Fibroblast of the aortic adventitia (primary cell): ENCODE results near the gene TCEA3. TPM values are rescaled to one million over a fixed set of nuclear protein-coding genes. Genes with fewer than 3 reads are reported as not detected.

ENCODE experiments used
- DNase-seq: peaks from one replicate; pipeline ENCODE4 v3.0.0-alpha.2; 2010; ENCODE audit warnings: low read depth
- H3K4me3 ChIP-seq: 2 replicates; pipeline ENCODE4 v1.5.1; 2011; ENCODE audit warnings: low read depth, mild to moderate bottlenecking, control low read depth, low read length, moderate library complexity
- total RNA-seq: library from RNA; depleted of rRNA; stranded (reverse); fragments of >200 nt; gene quantifications from 2 replicates; pipeline ENCODE4 v1.2.3, GENCODE V29; 2012; ENCODE audit warnings: low replicate concordance
- TF ChIP-seq, protein P1 (sequence below): IDR thresholded peaks from 2 replicates; pipeline ENCODE4 v1.5.1; 2011; ENCODE audit warnings: mild to moderate bottlenecking, low read length, control low read depth, inconsistent platforms; ENCODE audit not compliant: insufficient read depth

TCEA3 gene
- total RNA-seq, 1 donor: 22.8 TPM

GRCh38 chr1:23341931-23342692, 82.4 kb downstream of the TCEA3 start:
- DNase-seq: peak; percentile 28
- TF ChIP-seq, protein P1, sequence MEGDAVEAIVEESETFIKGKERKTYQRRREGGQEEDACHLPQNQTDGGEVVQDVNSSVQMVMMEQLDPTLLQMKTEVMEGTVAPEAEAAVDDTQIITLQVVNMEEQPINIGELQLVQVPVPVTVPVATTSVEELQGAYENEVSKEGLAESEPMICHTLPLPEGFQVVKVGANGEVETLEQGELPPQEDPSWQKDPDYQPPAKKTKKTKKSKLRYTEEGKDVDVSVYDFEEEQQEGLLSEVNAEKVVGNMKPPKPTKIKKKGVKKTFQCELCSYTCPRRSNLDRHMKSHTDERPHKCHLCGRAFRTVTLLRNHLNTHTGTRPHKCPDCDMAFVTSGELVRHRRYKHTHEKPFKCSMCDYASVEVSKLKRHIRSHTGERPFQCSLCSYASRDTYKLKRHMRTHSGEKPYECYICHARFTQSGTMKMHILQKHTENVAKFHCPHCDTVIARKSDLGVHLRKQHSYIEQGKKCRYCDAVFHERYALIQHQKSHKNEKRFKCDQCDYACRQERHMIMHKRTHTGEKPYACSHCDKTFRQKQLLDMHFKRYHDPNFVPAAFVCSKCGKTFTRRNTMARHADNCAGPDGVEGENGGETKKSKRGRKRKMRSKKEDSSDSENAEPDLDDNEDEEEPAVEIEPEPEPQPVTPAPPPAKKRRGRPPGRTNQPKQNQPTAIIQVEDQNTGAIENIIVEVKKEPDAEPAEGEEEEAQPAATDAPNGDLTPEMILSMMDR: no peak
- H3K4me3 ChIP-seq: peak overlapping the region; percentile 82

DNA sequence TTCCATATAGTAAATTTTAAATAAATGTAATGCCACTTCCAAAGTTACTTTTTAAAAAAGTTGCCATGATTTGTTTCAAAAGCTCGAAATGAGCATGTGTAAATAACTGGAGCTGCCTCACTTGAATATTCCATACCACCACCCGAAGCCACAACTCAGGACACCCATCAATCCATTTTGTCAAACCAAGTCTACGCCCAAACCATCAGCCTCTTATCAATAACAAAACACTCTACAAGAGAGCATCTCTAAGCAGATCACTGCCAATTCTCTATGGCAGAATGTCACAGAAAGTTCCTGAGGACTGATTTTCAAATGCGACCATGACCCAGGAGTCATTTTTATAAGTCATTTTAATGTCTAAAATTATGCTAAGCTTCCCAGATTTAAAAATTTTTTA, 84.9 kb downstream of the TCEA3 start:
- TF ChIP-seq, protein P1: no peak
- no peak for DNase-seq
- H3K4me3 ChIP-seq: no peak overlapping the region

DNA sequence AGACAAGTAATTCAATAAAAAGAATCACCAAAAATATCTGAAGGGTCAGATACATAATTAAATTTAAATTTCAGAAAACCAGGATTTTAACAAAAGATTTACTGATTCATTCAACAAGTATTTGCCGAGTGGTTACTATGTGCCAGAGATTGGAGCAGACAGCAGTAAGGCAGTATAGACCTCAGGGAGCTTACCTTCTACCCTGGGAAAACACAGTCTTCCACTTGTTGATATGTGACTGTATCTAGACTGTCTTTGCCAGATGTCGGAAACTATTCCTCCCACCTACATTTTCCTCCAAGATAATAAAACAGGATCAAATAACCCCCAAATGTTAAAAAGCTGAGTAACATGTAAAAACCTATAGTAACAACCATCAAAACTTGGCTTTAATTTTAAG, 86.7 kb downstream of the TCEA3 start:
- DNase-seq: peak; percentile 19
- no peak overlapping the region for H3K4me3 ChIP-seq
- TF ChIP-seq, protein P1: no peak

- no peak overlapping the region for H3K4me3 ChIP-seq
- DNase-seq: no peak
- TF ChIP-seq, protein P1: no peak
These were observed 92.8 kb downstream of the TCEA3 start for GRCh38 chr1:23331713-23332112.

Other genes with a start within 250 kb of the TCEA3 start
- gene HTR1D, start 207.2 kb downstream of the TCEA3 start, total RNA-seq: not detected in 2 replicates
- gene HNRNPR, start 80.5 kb downstream of the TCEA3 start, total RNA-seq: 83.4 and 182 TPM in 2 replicates
- 30.5 and 115 TPM in 2 replicates for gene ZNF436, start 54.9 kb downstream of the TCEA3 start, total RNA-seq
- 46.9 and 65.3 TPM in 2 replicates for gene ASAP3, start 59.4 kb upstream of the TCEA3 start, total RNA-seq
- 5.6 TPM in 1 of 2 replicates, not detected in the other for gene E2F2, start 106.5 kb upstream of the TCEA3 start, total RNA-seq
- gene ID3, start 134.8 kb upstream of the TCEA3 start, total RNA-seq: 51.8 and 673 TPM in 2 replicates